Body of pancreas (tissue), 4 donors: Measurements from ENCODE around the gene SRRD.

ENCODE experiments used
- POLR2A ChIP-seq, 3 donors: fragments of 450-650 bp; IDR thresholded peaks; one replicate each; pipeline ENCODE4 v1.6.1; 2016; ENCODE audit warnings: antibody characterized with exemption in 3 of 3, mild to moderate bottlenecking in 2 of 3
- TF ChIP-seq, protein P1 (sequence below), 7 experiments: fragments of 450-650 bp in 4 of 7; fragments of 200-600 bp in 3 of 7; sonication (generic) in 3 of 7; IDR thresholded peaks; one replicate each; pipeline ENCODE4 v1.5.1; 2016 to 2019; ENCODE audit warnings: antibody characterized with exemption in 7 of 7

DNA sequence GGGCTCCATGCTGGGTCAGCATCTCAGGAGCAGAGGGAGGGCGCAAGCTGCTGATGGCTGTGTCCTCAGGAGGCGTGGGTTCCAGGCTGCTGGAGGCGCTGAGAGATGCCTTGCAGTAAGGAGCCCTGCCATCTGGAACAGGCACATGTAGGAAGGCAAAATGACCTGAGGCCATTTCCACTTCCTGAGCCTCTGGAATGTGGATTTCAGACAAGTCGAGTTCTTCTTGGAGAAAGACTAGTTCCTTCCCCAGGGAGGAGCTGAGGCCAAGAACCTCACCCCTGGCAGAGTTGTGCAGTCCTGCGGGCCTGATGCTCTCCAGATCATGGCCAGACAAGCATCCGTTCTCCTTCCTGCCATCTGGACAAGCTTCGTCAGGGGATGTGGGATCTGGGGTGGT lies 19.4 kb upstream of the SRRD start:
- TF ChIP-seq POLR2A (IDR thresholded peaks at IDR 0.05), result no peak
- TF ChIP-seq, protein P1, sequence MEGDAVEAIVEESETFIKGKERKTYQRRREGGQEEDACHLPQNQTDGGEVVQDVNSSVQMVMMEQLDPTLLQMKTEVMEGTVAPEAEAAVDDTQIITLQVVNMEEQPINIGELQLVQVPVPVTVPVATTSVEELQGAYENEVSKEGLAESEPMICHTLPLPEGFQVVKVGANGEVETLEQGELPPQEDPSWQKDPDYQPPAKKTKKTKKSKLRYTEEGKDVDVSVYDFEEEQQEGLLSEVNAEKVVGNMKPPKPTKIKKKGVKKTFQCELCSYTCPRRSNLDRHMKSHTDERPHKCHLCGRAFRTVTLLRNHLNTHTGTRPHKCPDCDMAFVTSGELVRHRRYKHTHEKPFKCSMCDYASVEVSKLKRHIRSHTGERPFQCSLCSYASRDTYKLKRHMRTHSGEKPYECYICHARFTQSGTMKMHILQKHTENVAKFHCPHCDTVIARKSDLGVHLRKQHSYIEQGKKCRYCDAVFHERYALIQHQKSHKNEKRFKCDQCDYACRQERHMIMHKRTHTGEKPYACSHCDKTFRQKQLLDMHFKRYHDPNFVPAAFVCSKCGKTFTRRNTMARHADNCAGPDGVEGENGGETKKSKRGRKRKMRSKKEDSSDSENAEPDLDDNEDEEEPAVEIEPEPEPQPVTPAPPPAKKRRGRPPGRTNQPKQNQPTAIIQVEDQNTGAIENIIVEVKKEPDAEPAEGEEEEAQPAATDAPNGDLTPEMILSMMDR (IDR thresholded peaks at IDR 0.05), result no peak
